Left forelimb (tissue), 1 donor: ENCODE data around the gene ACSS1.
"Not testable (repeated sequence)": the region's sequence is repeated elsewhere in the genome, so short reads cannot be mapped to it uniquely, and the experiment has no call there.

Experiments
- DNase-seq: peaks from one replicate; pipeline ENCODE4 v3.0.0-alpha.2; 2018; ENCODE audit warnings: low spot score

Gene ACSS1

GRCh38 chr20:25011261-25011660 is 46.7 kb downstream of the ACSS1 start:
- DNase-seq = no peak

- peak; percentile 22 for DNase-seq
Observed at GRCh38 chr20:25009218-25010145, 48.5 kb downstream of the ACSS1 start.

GRCh38 chr20:25008388-25009217 is 49.3 kb downstream of the ACSS1 start:
- DNase-seq = peak; percentile 31

- peak; percentile 57 for DNase-seq
Observed at GRCh38 chr20:25007491-25008305, 50.2 kb downstream of the ACSS1 start.

GRCh38 chr20:25006431-25007167 is 51.3 kb downstream of the ACSS1 start:
- peak; percentile 50 for DNase-seq

- peak; percentile 37 for DNase-seq
Observed at GRCh38 chr20:25005661-25006060, 52.3 kb downstream of the ACSS1 start.

- DNase-seq = peak; percentile 54
Observed at GRCh38 chr20:25005220-25005619, 52.7 kb downstream of the ACSS1 start.

GRCh38 chr20:25003002-25003401 is 54.9 kb downstream of the ACSS1 start:
- DNase-seq = no peak

- DNase-seq = not testable (repeated sequence)
Observed at GRCh38 chr20:25001323-25001722, 56.6 kb downstream of the ACSS1 start.

- peak; percentile 44 for DNase-seq
Observed at GRCh38 chr20:25000268-25000801, 57.6 kb downstream of the ACSS1 start.

GRCh38 chr20:24999568-24999967 is 58.4 kb downstream of the ACSS1 start:
- no peak for DNase-seq

GRCh38 chr20:24998631-24999445 is 59.1 kb downstream of the ACSS1 start:
- DNase-seq = no peak

- DNase-seq = no peak
Observed at GRCh38 chr20:24998121-24998520, 59.8 kb downstream of the ACSS1 start.

GRCh38 chr20:24996449-24997377 is 61.2 kb downstream of the ACSS1 start:
- DNase-seq = peak; percentile 30

- peak; percentile 37 for DNase-seq
Observed at GRCh38 chr20:24995741-24996448, 62.0 kb downstream of the ACSS1 start.

GRCh38 chr20:24994470-24995368 is 63.2 kb downstream of the ACSS1 start:
- DNase-seq = peak; percentile 88

- no peak for DNase-seq
Observed at GRCh38 chr20:24994186-24994465, 63.8 kb downstream of the ACSS1 start.
